HG02642 (cell line): Measurements from ENCODE around the gene ADAP1.

Experiments used
- ATAC-seq: cut with Tn5 transposase; IDR thresholded peaks from one replicate; pipeline ENCODE4 v1.9.1; 2021; ENCODE audit warnings: mild to moderate bottlenecking; ENCODE audit not compliant: unreplicated experiment, poor library complexity

The ADAP1 gene

DNA sequence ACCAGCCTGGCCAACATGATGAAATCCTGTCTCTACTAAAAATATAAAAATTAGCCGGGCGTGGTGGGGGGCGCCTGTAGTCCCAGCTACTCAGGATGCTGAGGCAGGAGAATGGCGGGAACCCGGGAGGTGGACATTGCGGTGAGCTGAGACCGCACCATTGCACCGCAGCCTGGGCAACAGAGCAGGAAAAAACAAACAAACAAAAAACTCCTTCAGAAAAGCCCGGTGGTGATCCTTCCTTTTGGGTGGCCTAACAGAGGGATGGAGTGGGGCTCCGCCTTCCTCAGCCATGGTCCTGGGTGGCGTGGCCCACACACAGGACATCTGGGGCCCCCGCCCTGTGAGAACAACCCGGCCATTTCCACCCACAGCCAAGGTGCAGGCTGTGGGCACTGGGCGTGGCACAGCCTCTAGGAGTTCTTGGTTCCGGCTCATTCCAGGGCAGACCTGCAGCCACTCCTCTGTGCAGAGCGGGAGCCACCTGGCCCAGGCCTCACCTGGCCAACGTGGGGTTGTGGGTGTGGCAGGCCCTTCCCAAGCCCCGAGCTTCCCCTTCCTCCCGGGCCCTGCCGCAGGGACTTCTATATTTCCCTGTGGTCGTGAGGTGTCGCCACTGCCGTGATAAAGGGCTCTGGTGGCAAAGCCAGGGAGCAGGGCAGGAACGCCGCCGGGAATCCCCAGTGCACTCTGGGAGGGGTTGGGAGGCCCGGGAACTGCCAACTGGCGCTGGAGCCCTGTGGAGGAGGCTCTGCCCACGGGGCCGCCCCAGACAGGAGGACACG is 40.6 kb downstream of the ADAP1 start:
- ATAC-seq: no peak

DNA sequence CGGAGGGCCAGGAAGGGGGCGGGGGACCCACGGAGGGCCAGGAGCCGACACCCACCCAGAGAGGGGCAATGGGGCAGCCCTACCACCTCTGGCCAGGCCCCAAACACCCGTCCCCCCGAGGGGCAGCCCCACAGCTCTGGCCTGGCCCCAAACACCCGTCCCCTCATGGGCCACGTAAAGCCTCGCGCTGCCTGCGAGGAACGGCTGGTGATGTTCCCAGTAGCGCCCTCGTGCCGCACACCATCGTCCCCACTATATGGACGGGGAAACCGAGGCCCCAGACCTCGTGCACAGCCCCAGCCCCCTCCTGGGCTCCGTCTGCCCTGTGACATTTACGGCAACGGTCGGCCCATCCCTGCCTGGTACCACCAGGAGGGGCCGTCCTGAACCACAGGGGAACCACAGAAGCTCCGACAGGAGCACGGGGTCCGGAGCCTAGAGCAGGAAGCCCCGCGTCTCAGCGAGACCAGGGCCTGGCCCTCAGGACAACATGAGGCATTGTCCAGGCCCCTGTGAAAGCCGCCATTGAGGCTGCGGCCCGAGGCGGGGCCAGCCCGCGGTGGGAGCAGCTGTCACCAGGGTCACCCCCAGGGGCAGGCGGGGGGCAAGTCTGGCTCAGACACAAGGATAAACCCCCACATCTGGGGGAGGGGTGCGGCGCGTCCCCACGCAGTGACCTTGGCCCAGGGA is 42.5 kb downstream of the ADAP1 start:
- no peak for ATAC-seq

DNA sequence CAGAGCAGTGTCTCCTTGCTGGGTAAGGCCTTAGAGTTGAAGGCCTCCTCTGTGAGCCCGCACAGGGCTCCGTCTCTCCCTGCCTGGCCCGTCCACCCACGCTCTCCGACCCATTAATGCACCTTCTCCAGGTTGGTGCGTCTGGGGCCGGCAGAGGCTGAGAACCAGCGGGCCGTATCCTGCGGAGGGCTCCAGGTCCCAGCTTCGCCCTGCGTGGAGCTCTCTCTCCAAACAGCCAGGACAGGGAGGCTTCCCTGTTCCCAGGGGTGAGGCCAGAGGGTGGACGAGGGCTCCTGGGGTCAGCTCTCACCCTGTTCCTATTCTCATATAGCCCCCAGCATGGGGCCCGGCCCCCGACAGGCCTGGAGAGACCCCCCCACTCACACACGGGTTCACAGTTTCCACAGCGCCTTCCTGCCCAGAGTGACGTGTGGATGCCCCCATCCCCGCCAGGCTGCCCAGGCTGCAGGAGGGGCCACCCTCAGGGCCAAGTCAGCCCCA is 43.5 kb downstream of the ADAP1 start:
- ATAC-seq: no peak

DNA sequence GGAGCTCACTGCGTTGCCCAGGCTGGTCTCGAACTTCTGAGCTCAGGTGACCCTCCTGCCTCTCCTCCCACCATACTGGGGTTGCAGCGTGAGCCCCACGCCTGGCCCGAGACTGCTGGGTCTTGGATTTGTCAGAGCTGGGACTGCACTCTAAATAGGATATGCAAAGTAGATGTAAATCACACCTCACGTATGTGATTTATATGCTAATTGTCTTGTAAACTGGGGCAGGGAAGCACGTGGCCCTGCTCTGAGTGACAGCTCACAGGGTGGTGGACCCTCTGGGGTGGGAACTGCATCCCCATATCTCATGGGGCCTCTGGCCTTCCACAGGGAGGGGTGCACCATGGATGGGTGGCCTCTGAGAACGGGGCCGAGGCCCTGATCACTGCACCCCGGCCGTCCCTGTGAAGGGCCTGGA is 44.0 kb downstream of the ADAP1 start:
- no peak for ATAC-seq

DNA sequence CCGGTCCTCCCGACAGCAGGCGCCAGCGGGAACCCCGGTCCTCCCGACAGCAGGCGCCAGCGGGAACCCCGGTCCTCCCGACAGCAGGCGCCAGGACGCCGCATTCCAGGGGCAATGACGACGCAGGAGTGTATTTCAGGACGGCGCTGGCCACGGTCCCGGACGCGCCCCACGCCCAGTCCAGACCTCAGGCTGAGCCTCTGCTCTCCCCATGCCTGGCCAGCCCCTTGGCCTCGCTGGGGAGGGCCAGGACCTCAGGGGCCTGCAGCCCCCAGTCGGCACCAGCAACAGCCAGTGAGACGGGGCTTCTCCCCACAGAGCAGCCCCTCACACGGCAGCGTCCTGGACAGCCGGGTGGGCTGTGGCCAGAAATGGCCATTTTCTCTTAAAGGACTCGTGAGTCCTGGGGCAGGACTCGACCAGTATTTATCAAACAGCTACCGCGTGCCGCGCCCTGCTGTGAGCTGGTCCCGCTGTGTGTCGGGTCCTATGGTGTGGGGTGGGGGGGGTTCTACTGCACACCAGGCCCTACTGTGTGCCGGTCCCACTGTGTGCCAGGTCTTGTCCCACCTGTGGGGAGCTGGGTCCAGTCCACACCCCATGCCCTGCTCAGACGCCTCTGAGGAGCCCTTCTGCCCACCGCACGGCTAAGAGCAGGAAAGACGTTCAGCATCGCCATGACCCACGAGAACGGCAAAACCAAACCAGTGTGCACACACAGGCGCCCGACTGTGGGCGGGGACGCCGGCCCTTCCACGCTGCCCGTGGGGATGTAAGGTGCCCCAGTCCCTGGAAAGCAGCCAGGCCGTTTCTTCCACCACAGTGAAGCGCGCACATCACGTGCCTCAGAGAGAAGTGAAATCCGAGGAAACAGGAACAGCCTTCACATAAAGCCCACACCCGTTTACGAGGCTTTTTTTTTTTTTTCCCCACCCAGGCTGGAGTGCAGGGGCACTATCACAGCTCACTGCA is 44.8 kb downstream of the ADAP1 start:
- ATAC-seq: no peak

DNA sequence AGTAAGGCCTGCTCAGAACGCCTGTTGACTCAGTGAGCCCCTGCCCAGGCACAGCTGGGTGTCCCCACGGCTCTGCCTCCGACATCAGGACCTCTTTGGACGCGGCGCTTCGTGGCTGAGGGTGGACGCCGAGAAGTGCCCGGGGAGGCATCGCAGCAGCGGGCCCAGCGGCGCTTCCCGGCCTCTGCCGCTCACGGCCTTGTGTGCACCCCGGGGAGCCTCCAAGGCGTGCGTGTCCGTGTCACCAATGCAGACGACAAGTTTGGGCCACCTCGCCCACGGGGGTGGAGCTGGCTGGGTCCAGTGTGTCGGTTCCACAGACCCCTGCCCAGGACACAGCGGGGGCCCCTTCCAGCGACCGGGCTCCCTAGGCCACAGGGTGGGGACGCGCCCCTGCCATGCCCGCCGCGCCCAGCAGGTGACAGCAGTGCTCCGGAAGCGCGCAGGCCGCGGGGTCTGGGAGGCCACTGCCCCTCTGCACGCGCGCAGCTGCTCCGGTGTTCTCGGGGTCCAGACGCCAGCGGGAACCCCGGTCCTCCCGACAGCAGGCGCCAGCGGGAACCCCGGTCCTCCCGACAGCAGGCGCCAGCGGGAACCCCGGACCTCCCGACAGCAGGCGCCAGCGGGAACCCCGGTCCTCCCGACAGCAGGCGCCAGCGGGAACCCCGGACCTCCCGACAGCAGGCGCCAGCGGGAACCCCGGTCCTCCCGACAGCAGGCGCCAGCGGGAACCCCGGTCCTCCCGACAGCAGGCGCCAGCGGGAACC is 45.7 kb downstream of the ADAP1 start:
- ATAC-seq: peak; percentile 75

DNA sequence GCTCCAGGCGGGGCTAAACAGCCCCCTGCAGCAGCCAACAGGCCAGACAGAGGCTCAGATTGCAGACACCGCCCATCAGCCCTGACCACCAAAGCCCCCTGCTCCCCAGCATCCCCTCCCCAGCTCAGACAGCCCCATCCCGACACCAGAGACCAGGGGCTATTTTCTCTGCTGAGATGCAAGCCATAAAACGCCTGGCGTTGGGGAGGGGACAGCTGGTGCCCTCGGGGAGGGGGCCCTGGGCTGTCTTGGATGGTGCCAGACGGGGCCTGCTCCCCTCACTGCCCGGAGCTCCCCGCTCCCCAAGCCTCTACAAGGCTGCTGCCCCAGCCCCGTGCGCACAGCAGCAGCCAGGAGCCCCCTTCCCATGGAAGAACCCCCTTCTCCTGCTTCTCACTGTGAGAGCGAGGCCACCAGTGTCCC is 46.3 kb downstream of the ADAP1 start:
- ATAC-seq: no peak

DNA sequence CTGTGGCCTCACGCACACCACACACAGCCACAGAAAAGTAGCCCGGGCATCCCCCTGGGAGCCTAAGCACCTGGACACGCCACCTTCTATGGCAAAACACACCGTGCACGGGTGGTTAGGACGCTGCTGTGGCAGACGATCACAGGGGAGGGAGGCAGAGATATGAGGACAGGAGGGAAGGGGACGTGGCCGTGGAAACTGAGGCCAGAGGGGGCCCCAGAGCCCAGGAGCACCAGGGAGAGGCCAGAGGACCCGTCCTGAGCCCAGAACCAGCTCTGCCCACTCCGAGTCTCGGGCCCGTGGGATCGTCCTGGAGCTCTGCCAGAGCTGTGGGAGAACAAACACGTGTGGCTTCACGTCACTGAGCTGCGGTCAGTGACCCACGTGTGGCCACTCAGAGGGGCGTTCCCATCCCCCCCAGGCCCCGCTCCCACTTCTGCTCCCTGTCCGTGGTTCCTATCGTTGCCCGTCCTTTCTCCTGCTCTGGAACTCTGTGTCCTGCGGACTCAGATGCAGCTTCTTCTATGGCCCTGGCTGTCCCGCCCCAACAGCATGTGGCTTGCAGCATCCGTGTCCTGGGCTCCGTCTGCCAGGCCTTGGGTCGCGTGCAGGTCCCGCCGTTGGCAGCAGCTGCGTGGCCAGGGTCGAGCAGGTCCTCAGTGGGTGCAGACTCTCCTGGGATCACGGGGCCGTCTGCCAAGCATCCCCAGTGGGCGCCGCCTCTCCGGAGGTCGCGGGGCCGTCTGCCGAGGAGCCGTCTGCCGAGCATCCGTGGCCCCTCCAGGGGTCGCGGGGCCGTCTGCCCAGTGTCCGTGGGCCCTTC is 47.1 kb downstream of the ADAP1 start:
- ATAC-seq: no peak

DNA sequence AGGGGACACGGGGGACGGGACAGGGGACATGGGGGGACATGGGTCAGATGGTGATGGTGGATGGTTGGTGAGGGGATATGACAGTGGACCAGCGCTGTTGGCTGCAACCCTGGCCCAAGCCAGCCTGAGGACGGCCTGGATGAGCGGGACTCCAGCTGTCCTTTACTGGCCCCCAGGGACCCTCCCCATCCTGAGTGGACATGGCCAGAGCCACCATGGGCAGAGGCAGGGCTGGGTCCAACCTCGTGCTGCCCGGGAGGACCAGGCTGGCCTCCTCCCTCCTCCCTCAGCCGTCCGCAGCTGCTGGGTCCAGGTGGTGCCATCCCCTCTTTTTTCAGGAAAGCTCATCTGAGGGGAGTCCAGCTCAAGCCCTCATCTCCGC is 47.7 kb downstream of the ADAP1 start:
- ATAC-seq: no peak

DNA sequence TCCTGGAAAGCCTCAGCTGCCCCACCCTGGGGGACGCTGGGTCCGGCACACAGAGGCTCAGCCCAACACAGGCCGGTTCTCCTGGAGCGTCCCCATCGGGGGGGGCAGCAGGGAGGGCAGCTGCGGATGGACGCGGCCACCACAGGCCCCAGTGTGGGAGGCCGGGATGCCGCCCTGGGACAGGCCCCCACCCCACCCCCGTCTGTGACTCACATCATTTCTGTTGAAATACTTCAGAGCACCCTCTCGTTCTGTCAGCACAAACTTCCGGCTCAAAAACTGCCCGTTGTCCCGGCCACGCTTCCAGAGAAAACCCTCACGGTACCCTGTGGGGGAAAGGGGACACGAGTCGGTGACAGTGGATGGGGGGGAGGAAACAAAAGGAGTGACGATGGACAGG is 49.6 kb downstream of the ADAP1 start:
- no peak for ATAC-seq

DNA sequence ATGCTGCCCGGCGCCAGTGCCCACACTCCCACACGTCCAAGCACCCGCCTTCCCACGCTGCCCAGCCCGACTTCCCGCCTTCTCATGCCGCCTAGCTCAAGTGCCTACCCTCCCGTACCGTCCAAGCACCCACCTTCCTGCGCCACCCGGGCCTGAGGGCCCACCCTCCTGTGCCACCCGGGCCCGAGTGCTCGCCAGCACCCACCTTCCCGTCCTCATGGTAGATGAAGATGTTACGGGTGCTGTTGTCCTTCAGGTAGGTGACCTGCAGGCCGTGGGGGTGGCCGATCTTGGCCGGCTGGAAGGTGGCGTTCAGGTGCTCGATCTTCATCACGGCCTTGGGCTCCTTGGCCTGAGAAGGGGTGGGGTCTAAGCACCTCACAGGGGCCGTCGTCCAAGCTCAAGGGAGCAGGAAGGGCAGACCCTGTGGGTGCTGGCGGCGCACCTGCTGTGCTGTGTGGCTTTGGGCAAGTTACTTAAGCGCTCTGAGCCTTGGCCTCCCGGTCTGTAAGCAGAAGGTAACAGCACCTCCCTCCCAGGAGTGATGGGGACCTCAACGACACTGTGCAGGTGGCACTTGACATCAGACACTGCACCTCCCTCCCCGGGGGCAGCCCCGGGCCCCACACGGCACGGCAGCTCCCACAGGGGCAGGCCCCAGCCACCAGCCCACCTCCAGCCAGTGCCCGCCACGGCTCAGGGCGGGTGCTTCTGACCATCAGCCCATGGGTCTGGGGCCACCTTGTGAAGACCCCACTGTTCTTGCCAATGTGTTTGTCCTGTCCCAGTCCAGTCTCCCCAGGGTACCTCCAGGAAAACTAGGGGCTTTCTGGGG is 50.3 kb downstream of the ADAP1 start:
- no peak for ATAC-seq

DNA sequence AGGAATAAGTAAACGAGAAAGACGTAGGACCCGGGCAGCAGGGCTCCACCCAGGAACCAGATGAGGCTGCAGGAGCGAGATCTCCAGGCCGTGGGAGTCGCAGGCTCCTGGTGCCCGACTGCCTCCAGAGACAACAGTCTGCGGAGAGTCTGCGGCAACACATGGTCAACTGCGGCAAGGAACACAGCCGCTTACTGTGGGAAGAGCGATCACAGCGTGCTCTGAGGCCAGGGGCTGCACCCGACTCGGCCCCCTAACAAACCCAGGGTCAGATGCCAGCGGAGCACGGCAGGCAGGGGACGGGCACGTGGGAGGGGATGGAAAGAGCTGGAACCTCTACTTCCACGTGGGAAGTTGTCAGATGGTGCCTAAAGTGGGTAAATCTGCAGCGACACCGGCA is 51.5 kb downstream of the ADAP1 start:
- ATAC-seq: no peak

DNA sequence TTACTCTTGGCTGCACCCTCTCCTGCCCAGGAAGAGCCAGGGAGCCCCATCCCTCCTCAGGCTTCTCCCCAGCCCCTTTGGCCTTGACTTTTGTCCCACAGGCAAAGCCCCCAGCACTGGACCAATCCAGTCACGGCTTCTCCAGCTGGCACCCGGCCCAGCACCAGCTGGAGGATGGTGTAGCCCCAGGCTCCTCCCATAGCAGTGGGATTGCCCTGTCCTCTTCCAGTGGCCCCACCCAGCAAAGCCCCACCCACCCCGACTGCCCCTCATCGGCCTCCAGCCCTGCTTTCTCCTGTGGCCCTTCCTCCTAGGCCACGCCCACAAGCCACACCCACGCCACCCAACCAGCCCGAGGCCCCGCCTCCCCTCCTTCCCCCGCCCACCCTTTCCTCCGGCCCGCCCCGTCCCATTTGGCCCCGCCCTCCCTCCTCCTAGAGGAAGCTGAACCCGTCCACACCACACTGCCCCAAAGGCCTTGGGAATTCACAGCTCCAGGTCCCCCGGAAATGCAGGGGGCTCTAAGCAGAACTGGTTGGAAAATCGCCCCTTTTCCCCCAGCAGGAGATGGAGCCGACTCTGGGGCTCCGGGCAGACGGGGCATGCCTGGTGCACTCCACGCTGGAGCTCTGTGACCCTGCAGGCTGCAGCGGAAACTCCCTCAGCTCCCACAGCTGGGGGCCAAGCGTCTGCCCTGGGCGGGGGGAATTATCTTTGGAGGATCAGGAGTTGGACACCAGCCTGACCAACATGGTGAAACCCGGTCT is 52.9 kb downstream of the ADAP1 start:
- ATAC-seq: no peak

DNA sequence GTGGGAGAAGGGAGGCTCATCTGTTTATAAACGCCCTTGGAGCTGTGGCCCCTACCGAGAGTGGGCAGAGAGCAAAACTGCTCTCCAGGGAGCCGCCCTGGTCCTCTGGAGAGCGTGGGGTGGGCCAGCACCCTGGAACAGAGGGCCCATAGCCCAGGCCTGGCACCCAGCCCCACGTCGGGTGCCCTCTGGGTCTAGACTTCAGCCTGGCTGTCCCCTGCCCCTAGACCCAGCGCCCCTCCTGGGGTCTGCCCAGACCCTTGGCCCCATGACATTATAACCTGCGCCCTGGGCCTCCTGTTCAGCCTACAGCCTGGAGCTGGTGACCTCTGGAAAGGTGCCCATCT is 53.5 kb downstream of the ADAP1 start:
- ATAC-seq: no peak

DNA sequence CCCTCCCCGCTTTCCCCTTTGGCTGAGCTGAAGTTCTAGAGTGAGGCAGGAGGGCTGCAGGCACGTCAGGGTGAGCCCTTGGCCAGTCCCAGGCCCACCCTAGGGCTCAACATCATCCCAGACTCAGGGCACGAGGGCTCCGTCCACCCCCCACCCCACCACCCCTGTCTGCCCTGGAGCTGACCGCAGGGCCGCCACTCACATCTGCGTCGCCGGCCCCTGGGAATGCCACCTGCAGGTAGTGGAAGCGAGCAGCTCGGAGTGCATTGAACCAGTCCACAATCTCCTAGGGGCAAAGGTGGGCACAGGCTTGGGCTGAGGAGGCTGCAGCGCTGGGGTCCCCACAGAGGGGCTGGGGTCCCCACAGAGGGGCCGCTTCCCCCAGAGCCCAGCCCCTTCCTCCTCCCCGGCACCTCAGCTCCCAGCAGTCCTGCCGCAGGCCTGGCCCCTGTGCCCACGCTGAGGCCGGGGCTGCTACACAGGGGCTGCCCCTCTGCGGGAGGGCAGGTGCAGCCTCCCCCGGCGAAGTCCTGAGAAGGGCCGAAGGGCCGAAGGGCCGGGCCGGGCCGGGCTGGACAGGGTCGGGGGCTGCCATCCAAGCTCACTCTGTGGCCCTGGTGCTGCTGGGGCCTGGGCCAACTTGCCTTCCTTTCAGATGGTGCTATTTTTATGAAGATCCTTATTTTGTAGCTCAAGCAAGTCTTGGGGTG is 54.0 kb downstream of the ADAP1 start:
- ATAC-seq: no peak

DNA sequence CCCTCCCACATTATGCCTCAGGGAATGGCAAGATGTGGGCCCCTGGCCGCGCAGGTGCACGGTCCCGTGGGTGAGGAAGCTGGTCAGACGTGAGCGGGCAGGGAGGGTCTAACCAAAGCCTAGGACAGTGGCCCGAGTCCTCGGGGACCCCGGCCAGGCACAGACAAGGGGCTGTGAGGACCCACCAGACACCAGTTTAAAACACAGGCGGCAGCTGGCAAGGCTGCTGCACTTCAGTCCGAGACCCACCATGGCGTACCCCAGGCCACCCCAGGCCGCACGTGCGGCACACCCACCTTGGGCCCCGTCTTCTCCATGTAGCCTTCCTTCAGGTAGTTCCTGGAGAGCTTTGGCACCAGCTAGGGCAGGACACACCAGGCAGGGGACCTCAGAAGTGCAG is 54.7 kb downstream of the ADAP1 start:
- no peak for ATAC-seq
